Activated CD8-positive, alpha-beta memory T cell treated with anti-CD3 and anti-CD28 coated beads, Interleukin-2, amount 10 ng/mL, durations not matched to agents 7 days and 5 days (primary cell): Measurements from ENCODE around the gene ITIH5. TPM values are rescaled to one million over a fixed set of nuclear protein-coding genes. Genes with fewer than 3 reads are reported as not detected.
A peak's percentile ranks its signal among the peaks of the same experiment; 100 is the strongest.
"Not testable (repeated sequence)": the region's sequence is repeated elsewhere in the genome, so short reads cannot be mapped to it uniquely, and the experiment has no call there.

ENCODE experiments used
- ATAC-seq: fragments of 150-1000 bp; cut with Tn5 transposase; one replicate; pipeline ENCODE4 v1.10.0; 2021; ENCODE audit warnings: moderate library complexity
- CTCF ChIA-PET: fragments of 350-600 bp; sonication (Branson Sonifier 250); formaldehyde crosslinking; loops from one replicate; lab custom pipeline; 2021; ENCODE audit warnings: antibody characterized with exemption; lab: Charles Lee
- DNase-seq: peaks from one replicate; pipeline ENCODE4 v3.0.0-alpha.2; 2020
- H3K27ac Mint-ChIP-seq: one replicate; pipeline ENCODE4 v1.8.0; 2021; ENCODE audit warnings: mild to moderate bottlenecking, mixed read lengths
- H3K27me3 Mint-ChIP-seq: one replicate; pipeline ENCODE4 v1.8.0; 2021; ENCODE audit warnings: mixed read lengths
- H3K36me3 Mint-ChIP-seq: one replicate; pipeline ENCODE4 v1.8.0; 2021; ENCODE audit warnings: mild to moderate bottlenecking, mixed read lengths
- H3K4me1 Mint-ChIP-seq: one replicate; pipeline ENCODE4 v1.8.0; 2021; ENCODE audit warnings: mixed read lengths
- H3K4me3 Mint-ChIP-seq: one replicate; pipeline ENCODE4 v1.8.0; 2021; ENCODE audit warnings: mild to moderate bottlenecking, moderate library complexity, mixed read lengths
- H3K9me3 Mint-ChIP-seq: one replicate; pipeline ENCODE4 v1.8.0; 2022; ENCODE audit warnings: low read depth, mixed read lengths
- total RNA-seq, 2 experiments: library from RNA; stranded (reverse); gene quantifications; one replicate each; pipeline ENCODE4 v1.2.3, GENCODE V29; 2021

Gene ITIH5
- not detected for total RNA-seq

DNA sequence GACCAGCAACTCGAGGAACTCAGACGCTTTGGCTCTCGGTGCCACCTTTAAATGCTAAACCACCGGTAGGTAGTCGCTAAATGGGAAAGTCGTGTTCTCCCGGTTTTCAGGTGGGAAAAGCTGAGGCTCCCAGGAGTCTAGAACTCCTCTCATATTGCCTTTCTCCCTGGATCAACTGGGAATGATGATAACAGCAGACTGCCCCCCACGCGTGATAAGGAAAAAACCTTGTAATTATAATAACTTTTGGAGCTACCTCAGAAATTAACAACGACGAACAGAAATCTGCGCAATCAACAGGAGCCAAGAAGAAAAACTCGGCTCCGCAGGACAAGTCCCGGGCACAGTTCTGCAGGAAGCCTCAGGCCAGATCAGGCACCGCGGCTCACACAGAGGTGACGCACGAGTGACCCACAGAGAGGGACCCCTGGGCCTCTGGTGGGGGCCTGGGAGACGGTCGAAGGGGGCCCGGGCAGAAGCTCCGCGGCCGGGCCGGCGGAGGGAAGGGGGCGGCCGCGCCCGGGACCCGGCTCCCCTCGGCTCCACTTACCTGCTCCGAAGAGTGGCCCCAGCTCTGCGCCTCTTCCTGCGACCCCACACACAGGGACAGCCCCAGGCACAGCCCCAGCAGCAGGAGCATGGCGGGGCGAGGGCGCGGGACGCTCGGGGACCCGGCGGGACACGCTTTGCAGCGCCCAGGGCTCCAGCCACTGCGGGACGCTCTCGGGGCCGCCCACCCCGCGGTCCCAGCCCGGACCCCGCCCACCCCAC, at the start of gene ITIH5:
TSS of gene ITIH5 (minus strand) at position 714 of the 771 bp plus-strand sequence. CDS start at position 640, 74 bp downstream.
- Mint-ChIP-seq H3K4me3 (peak within 1 kb of the TSS; percentile 34), H3K27me3 (peaks cover 66% of the 10 kb centered on the region), H3K27ac (no peak within 1 kb of the TSS), H3K4me1 (peaks cover 6% of the 10 kb centered on the region), H3K9me3 (no peaks in the 10 kb centered on the region), H3K36me3 (no peaks in the 10 kb centered on the region)
- DNase-seq: no peak
- CTCF ChIA-PET: no interaction called here
- ATAC-seq: peak; percentile 16

DNA sequence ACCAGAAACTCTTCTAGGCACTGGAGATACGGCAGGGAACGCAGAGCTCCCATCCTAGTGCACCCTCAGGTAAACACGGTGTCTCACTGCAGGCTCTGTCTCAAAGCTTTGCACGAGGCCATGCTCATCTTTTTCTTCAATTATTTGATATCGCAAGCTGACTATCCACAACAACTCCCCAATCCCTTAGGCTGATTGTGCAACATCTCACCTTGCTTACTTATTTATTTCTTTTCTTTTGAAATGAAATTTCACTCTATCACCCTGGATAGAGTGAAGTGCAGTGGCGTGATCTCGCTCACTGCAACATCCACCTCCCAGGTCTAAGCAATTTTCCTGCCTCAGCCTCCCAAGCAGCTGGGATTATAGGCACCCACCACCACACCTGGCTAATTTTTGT, 48.7 kb upstream of the ITIH5 start:
- Mint-ChIP-seq H3K9me3 (no peaks in the 10 kb centered on the region), H3K36me3 (no peaks in the 10 kb centered on the region), H3K27ac (no peak overlapping the region), H3K4me1 (peaks cover 20% of the 10 kb centered on the region), H3K27me3 (peaks cover 23% of the 10 kb centered on the region), H3K4me3 (no peak overlapping the region)
- ATAC-seq (no peak), DNase-seq (no peak)
- CTCF ChIA-PET: no interaction called here

DNA sequence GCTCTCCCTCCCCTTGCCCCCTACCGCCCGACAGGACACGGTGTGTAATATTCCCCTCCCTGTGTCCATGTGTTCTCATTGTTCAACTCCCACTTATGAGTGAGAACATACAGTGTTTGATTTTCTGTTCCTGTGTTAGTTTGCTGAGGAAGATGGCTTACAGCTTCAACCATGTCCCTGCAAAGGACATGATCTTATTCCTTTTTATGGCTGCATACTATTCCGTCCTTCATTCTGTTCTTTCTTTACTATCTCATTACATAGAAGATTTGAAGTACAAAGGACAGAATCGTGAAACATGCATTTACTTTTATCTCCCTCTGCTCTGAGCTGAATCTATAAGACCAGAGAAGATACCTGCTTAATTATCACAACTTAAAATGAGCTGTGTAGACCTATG, 44.3 kb upstream of the ITIH5 start:
- H3K27me3 Mint-ChIP-seq: peaks cover 53% of the 10 kb centered on the region
- not testable (repeated sequence) for H3K4me1 Mint-ChIP-seq, ATAC-seq, H3K27ac Mint-ChIP-seq, H3K4me3 Mint-ChIP-seq, DNase-seq, H3K9me3 Mint-ChIP-seq, H3K36me3 Mint-ChIP-seq
- CTCF ChIA-PET: interaction anchor here (1.1 kb wide), 1 partner anchor 24 kb away, joined by 3 read pairs; no protein-coding TSS in a partner anchor

DNA sequence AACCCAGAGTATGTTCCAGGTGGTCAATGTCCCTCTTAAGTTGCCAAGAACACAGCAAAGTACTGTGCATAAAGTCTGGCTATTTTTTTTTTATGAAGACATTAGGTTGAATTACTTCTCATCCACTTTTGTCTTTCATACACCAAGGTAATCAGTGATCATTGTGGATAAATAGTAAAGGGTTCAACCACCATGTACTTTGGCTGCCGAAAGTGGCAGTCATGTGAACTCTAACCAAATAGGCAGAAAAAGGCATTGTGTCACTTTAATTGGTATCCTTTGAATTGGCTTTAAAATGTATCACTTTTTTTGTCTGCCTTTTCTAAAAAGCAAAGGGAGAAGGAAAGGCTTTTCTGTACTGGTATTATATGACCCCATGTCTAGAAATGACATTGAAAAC, 43.7 kb upstream of the ITIH5 start:
- Mint-ChIP-seq H3K4me1 (no peaks in the 10 kb centered on the region), H3K27me3 (peaks cover 56% of the 10 kb centered on the region), H3K36me3 (no peaks in the 10 kb centered on the region), H3K27ac (no peak overlapping the region), H3K9me3 (no peaks in the 10 kb centered on the region), H3K4me3 (no peak overlapping the region)
- ATAC-seq: no peak
- no peak for DNase-seq
- CTCF ChIA-PET: no interaction called here

DNA sequence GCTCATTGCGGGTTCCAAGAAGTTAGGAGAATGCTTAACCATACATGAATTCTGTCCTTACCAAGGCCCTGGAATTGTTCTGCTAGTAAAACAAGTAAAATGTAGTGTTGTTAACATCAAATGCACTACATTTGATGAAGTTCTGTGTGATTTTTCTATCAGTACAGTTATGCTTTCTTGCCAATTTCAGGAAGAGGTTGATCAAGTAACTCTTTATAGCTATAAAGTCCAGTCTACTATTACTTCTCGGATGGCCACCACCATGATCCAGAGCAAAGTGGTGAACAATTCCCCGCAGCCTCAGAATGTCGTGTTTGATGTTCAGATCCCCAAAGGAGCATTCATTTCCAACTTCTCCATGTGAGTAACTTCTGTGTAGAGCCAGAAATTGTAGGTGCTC, 42.1 kb upstream of the ITIH5 start:
- DNase-seq: no peak
- H3K27me3 Mint-ChIP-seq: peaks cover 64% of the 10 kb centered on the region
- H3K27ac Mint-ChIP-seq: no peak overlapping the region
- no peaks in the 10 kb centered on the region for H3K9me3 Mint-ChIP-seq
- no peak overlapping the region for H3K4me3 Mint-ChIP-seq
- no peaks in the 10 kb centered on the region for H3K4me1 Mint-ChIP-seq
- ATAC-seq: no peak
- CTCF ChIA-PET: interaction anchor here (1.1 kb wide), 1 partner anchor 22 kb away, joined by 4 read pairs; no protein-coding TSS in a partner anchor
- no peaks in the 10 kb centered on the region for H3K36me3 Mint-ChIP-seq

DNA sequence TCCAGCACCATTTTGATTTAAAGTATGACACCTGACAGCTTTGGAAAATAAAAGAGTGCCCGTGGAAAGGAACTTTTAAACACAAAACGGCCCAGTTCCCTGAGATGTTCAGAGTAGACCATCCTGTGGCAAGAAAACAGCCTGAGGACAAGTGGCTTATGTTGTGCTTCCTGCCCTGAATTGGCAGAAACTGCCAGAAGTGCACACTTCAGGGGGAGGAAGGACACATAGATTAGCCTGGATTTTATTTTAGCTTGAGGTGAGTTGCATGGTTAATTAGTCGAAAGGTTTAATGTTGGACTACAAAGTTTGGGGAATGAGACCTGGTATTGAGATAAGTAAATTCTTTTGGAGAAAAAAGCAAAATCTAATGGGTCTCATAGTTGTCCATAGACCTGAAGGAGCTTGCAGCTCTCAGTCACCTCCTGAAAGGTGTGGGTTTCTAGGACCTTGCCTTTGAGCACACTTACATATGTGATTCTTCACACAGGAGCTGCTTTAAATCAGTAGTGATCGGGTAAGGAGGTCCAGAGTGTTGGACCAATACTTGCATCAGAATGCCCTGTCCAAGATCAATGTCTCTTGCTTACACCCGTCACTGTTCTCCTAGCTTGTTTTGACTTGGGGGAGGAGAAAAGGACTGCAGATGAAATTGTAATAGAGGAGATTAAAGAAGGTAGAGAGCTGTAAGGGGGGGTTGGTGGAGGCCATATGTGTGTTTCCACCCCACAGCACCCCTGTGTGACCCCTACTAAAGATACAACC, 41.3 kb upstream of the ITIH5 start:
- ATAC-seq (no peak), DNase-seq (no peak)
- H3K4me3 Mint-ChIP-seq: no peak overlapping the region
- no peaks in the 10 kb centered on the region for H3K9me3 Mint-ChIP-seq
- H3K36me3 Mint-ChIP-seq: no peaks in the 10 kb centered on the region
- H3K27ac Mint-ChIP-seq: no peak overlapping the region
- CTCF ChIA-PET: no interaction called here
- H3K4me1 Mint-ChIP-seq: no peaks in the 10 kb centered on the region
- H3K27me3 Mint-ChIP-seq: peaks cover 67% of the 10 kb centered on the region

DNA sequence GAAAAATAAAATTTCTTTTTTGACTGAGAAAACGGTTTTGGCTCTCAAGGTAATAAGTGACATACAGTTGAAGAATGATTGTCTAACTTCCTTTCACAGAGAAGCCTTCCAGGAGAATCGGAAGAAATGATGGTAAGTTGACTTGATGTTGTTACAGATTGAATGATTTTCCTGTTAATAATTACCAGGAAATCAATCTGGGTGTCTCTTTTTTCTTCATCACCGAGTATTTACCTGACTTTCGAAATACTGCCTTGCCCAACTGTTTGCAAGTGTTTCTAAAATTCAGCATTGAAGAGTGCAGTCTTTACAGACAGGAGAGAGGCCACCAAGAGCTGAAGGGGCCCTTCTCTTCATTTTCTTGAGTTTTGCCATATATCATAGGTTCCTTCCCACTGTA, 40.3 kb upstream of the ITIH5 start:
- no peaks in the 10 kb centered on the region for H3K9me3 Mint-ChIP-seq
- H3K4me3 Mint-ChIP-seq: no peak overlapping the region
- H3K27ac Mint-ChIP-seq: no peak overlapping the region
- H3K4me1 Mint-ChIP-seq: no peaks in the 10 kb centered on the region
- H3K27me3 Mint-ChIP-seq: peaks cover 71% of the 10 kb centered on the region
- DNase-seq (no peak), ATAC-seq (no peak)
- H3K36me3 Mint-ChIP-seq: no peaks in the 10 kb centered on the region
- CTCF ChIA-PET: no interaction called here

DNA sequence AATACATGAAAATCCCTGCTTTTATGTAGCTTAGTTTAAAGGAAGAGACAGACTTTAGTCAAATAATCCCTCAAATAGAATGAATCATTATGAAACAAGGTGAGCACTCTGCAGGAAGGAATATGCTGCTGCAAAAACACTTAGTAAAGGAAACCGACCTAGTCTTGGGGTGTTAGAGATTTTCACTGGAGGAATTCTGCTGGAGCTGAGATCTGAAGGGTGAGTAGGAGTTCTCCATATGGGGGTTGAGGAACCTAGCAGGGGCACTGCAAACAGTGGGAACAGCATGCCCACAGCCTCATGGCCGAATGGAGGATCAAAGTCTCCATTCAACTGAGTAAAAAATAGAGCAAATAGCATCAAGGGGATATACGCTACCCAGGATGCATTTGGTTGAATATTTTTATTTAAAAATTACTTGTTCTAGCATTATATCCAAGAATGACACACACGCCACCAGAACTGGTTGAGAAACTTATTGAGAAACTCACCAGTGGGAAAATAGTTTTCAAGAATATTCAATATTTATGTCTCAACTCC, 39.8 kb upstream of the ITIH5 start:
- ATAC-seq (no peak), DNase-seq (no peak)
- Mint-ChIP-seq H3K4me1 (no peaks in the 10 kb centered on the region), H3K27me3 (peaks cover 70% of the 10 kb centered on the region), H3K36me3 (no peaks in the 10 kb centered on the region), H3K9me3 (no peaks in the 10 kb centered on the region), H3K27ac (no peak overlapping the region), H3K4me3 (no peak overlapping the region)
- CTCF ChIA-PET: no interaction called here

DNA sequence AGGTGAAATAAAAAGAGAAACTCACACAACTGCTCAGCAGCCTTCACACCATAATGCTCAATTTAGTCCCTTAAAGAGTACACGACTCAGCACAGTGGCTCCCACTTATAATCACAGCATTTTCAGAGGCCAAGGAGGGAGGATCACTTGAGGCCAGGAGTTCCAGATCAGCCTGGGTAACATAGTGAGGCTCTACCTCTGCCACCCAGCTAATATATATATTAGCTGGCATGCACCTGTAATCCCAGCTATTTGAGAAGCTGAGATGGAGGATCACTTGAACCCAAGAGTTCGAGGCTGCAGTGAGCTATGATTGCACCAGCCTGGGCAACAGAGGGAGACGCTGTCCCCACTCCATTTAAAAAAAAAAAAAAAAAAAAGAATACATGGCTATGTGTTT, 38.6 kb upstream of the ITIH5 start:
- Mint-ChIP-seq H3K36me3 (no peaks in the 10 kb centered on the region), H3K4me1 (no peaks in the 10 kb centered on the region), H3K4me3 (no peak overlapping the region), H3K9me3 (no peaks in the 10 kb centered on the region), H3K27me3 (peaks cover 63% of the 10 kb centered on the region), H3K27ac (no peak overlapping the region)
- CTCF ChIA-PET: interaction anchor here (1.0 kb wide), 1 partner anchor 18 kb away, joined by 3 read pairs; no protein-coding TSS in a partner anchor
- ATAC-seq (no peak), DNase-seq (no peak)

DNA sequence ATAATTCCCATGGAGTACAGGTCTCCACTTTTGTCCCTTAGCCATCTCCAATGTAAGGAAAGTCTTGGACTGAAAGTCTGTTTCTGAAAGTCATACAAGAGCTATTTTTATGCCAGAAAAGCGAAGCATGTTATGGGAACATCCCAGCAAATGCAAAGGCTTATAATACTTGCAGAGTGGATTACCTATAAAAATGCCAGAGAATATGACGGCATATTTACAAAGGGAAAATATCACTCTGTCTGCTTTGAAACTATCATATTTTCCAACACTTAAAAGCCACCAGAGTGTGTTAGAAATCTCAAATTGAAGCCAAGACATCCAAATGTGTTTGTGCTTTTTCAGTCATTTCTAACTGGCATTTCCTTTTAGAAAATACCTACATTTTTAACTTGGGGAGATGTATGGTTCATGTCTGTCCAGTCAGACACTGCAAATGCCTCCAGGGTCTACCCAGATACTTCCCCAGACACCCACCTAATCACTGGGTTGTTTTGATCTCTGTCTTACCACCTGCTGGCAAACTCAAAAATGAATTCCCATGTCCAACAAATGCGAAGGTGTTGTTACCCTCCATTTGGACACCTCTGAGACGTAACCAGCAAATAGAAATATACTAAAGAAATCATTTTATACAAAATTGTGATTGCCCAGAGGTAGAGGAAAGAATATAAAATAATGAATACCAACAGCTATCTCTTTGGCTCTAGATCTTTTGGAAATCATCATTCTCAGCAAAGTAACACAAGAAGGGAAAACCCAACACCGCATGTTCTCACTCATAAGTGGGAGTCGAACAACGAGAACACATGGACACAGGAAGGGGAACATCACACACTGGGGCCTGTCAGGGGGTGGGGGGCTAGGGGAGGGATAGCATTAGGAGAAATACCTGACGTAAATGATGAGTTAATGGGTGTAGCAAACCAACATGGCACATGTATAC, 37.6 kb upstream of the ITIH5 start:
- H3K4me3 Mint-ChIP-seq: no peak overlapping the region
- CTCF ChIA-PET: no interaction called here
- no peaks in the 10 kb centered on the region for H3K36me3 Mint-ChIP-seq
- H3K27ac Mint-ChIP-seq: no peak overlapping the region
- peaks cover 59% of the 10 kb centered on the region for H3K27me3 Mint-ChIP-seq
- H3K9me3 Mint-ChIP-seq: no peaks in the 10 kb centered on the region
- no peak for ATAC-seq
- DNase-seq: no peak
- no peaks in the 10 kb centered on the region for H3K4me1 Mint-ChIP-seq

DNA sequence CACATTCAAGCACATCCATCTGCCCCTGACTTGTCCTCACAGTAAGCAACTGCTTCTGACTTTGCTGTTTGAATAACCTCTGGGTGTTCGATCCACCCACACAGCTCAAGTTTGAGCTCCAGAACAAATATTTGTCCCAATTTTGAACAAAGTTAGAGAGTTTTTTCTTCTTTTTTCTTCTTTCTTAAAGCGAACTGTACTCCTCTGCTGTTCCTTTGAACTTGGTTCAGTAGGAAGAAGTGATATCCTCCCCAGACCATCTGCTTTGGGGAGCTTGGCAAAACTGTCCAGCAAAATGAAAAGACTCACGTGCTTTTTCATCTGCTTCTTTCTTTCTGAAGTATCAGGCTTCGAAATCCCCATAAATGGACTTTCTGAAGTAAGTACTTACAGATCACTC, 36.4 kb upstream of the ITIH5 start, which contains the start of gene ITIH2:
TSS of gene ITIH2 (plus strand) at position 177 of the 400 bp plus-strand sequence. CDS start at position 296, 119 bp downstream.
- DNase-seq: no peak
- no peak within 1 kb of the TSS for H3K27ac Mint-ChIP-seq
- ATAC-seq: no peak
- no peaks in the 10 kb centered on the region for H3K9me3 Mint-ChIP-seq
- CTCF ChIA-PET: no interaction called here
- no peak within 1 kb of the TSS for H3K4me3 Mint-ChIP-seq
- H3K4me1 Mint-ChIP-seq: no peaks in the 10 kb centered on the region
- H3K27me3 Mint-ChIP-seq: peaks cover 49% of the 10 kb centered on the region
- no peaks in the 10 kb centered on the region for H3K36me3 Mint-ChIP-seq

DNA sequence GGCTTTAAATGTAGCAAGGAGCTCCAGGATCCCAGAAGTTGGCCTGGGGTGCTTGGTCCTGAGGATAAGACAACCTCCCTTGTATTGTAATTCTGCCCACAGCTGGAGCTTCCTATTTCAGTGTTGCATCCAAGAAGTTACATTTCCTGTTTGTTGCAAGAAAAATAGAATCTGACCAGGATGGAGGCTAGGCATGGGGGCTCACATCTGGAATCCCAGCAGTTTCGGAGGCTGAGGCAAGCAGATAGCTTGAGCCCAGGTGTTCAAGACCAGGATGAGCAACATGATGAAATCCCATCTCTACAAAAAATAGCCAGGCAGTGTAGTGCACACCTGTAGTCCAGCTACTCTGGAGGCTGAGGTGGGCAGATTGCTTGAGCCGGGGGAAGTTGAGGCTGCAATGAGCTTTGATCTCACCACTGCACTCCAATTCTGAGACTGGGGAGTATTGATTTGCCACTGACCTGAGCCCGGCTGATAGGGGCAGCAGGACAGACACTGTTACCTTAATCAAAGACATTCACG, 35.6 kb upstream of the ITIH5 start:
- CTCF ChIA-PET: no interaction called here

More for the DNA sequence above, 35.6 kb upstream of the ITIH5 start:
- Mint-ChIP-seq H3K36me3 (no peaks in the 10 kb centered on the region), H3K9me3 (no peaks in the 10 kb centered on the region), H3K27ac (no peak overlapping the region), H3K27me3 (peaks cover 46% of the 10 kb centered on the region), H3K4me3 (no peak overlapping the region), H3K4me1 (no peaks in the 10 kb centered on the region)
- no peak for DNase-seq
- no peak for ATAC-seq
